Effector memory CD4-positive, alpha-beta T cell (primary cell): Measurements from ENCODE around the gene ADPRHL1.

Source experiments
- DNase-seq, 3 donors: peaks; one replicate each; pipeline ENCODE4 v3.0.0-alpha.2; 2020
- H3K27ac ChIP-seq: 2 replicates; pipeline ENCODE4 v1.7.0; 2013; ENCODE audit warnings: mild to moderate bottlenecking, low read length, moderate library complexity; ENCODE audit not compliant: insufficient read depth, poor library complexity, severe bottlenecking
- H3K27me3 ChIP-seq: replicated peaks from 2 replicates; pipeline ENCODE4 v1.7.0; 2013; ENCODE audit warnings: mild to moderate bottlenecking, low read length; ENCODE audit not compliant: insufficient read depth, control insufficient read depth, poor library complexity, severe bottlenecking
- H3K36me3 ChIP-seq: 2 replicates; pipeline ENCODE4 v1.7.0; 2013; ENCODE audit warnings: mild to moderate bottlenecking, low read length, moderate library complexity; ENCODE audit not compliant: control insufficient read depth, insufficient read depth
- H3K4me1 ChIP-seq: 2 replicates; pipeline ENCODE4 v1.7.0; 2013; ENCODE audit warnings: low read length, mild to moderate bottlenecking; ENCODE audit not compliant: control insufficient read depth, insufficient read depth, poor library complexity, severe bottlenecking
- H3K4me3 ChIP-seq: 2 replicates; pipeline ENCODE4 v1.7.0; 2013; ENCODE audit warnings: low read length, low read depth, mild to moderate bottlenecking; ENCODE audit not compliant: insufficient read depth, poor library complexity, severe bottlenecking
- H3K9me3 ChIP-seq: 2 replicates; pipeline ENCODE4 v1.7.0; 2013; ENCODE audit warnings: mild to moderate bottlenecking, low read length, moderate library complexity; ENCODE audit not compliant: control insufficient read depth

The ADPRHL1 gene

GRCh38 chr13:113420833-113421600 is 32.3 kb downstream of the ADPRHL1 start:
- Histone ChIP-seq H3K4me1 (no peaks in the 10 kb centered on the region), H3K27me3 (no peaks in the 10 kb centered on the region), H3K4me3 (no peak overlapping the region), H3K36me3 (no peaks in the 10 kb centered on the region), H3K27ac (no peak overlapping the region), H3K9me3 (no peaks in the 10 kb centered on the region)
- DNase-seq, result no peak

GRCh38 chr13:113420232-113420631 is 33.1 kb downstream of the ADPRHL1 start:
- Histone ChIP-seq H3K4me1 (no peaks in the 10 kb centered on the region), H3K4me3 (no peak overlapping the region), H3K27me3 (no peaks in the 10 kb centered on the region), H3K27ac (no peak overlapping the region), H3K9me3 (no peaks in the 10 kb centered on the region), H3K36me3 (no peaks in the 10 kb centered on the region)
- no peak for DNase-seq

GRCh38 chr13:113419531-113420193 is 33.6 kb downstream of the ADPRHL1 start:
- no peak for DNase-seq
- no peaks in the 10 kb centered on the region for H3K9me3 ChIP-seq
- H3K36me3 ChIP-seq, result no peaks in the 10 kb centered on the region
- no peak overlapping the region for H3K4me3 ChIP-seq
- H3K4me1 ChIP-seq, result no peaks in the 10 kb centered on the region
- no peak overlapping the region for H3K27ac ChIP-seq
- no peaks in the 10 kb centered on the region for H3K27me3 ChIP-seq

- Histone ChIP-seq H3K36me3 (no peaks in the 10 kb centered on the region), H3K27me3 (no peaks in the 10 kb centered on the region), H3K9me3 (no peaks in the 10 kb centered on the region), H3K4me1 (no peaks in the 10 kb centered on the region), H3K4me3 (no peak overlapping the region), H3K27ac (no peak overlapping the region)
- DNase-seq, result no peak
Observed at GRCh38 chr13:113418722-113419049, 34.6 kb downstream of the ADPRHL1 start.

- no peaks in the 10 kb centered on the region for H3K36me3 ChIP-seq
- no peak overlapping the region for H3K4me3 ChIP-seq
- no peak overlapping the region for H3K27ac ChIP-seq
- no peaks in the 10 kb centered on the region for H3K27me3 ChIP-seq
- H3K9me3 ChIP-seq, result no peaks in the 10 kb centered on the region
- no peaks in the 10 kb centered on the region for H3K4me1 ChIP-seq
- no peak for DNase-seq
Observed at GRCh38 chr13:113417836-113418721, 35.2 kb downstream of the ADPRHL1 start.

GRCh38 chr13:113417008-113417751 is 36.1 kb downstream of the ADPRHL1 start:
- Histone ChIP-seq H3K4me1 (no peaks in the 10 kb centered on the region), H3K27me3 (no peaks in the 10 kb centered on the region), H3K4me3 (no peak overlapping the region), H3K27ac (no peak overlapping the region), H3K9me3 (no peaks in the 10 kb centered on the region), H3K36me3 (no peaks in the 10 kb centered on the region)
- no peak for DNase-seq

- Histone ChIP-seq H3K4me1 (no peaks in the 10 kb centered on the region), H3K9me3 (no peaks in the 10 kb centered on the region), H3K36me3 (no peaks in the 10 kb centered on the region), H3K4me3 (no peak overlapping the region), H3K27me3 (no peaks in the 10 kb centered on the region), H3K27ac (no peak overlapping the region)
- no peak for DNase-seq
Observed at GRCh38 chr13:113415825-113416224, 37.5 kb downstream of the ADPRHL1 start.

- no peaks in the 10 kb centered on the region for H3K36me3 ChIP-seq
- H3K9me3 ChIP-seq, result no peaks in the 10 kb centered on the region
- H3K4me1 ChIP-seq, result no peaks in the 10 kb centered on the region
- no peaks in the 10 kb centered on the region for H3K27me3 ChIP-seq
- H3K27ac ChIP-seq, result no peak overlapping the region
- no peak overlapping the region for H3K4me3 ChIP-seq
- no peak for DNase-seq
Observed at GRCh38 chr13:113415032-113415431, 38.3 kb downstream of the ADPRHL1 start.

- no peak overlapping the region for H3K27ac ChIP-seq
- DNase-seq, result no peak
- H3K9me3 ChIP-seq, result no peaks in the 10 kb centered on the region
- H3K27me3 ChIP-seq, result no peaks in the 10 kb centered on the region
- no peak overlapping the region for H3K4me3 ChIP-seq
- H3K4me1 ChIP-seq, result no peaks in the 10 kb centered on the region
- no peaks in the 10 kb centered on the region for H3K36me3 ChIP-seq
Observed at GRCh38 chr13:113414335-113414734, 39.0 kb downstream of the ADPRHL1 start.
